NCI-H524 (cell line): ENCODE results near the gene EEF1AKMT3.

Experiments used
- DNase-seq, 2 experiments: peaks; one replicate each; lab custom pipeline; 2025; lab: John Stamatoyannopoulos, UW

Gene EEF1AKMT3

GRCh38 chr12:57735198-57735855 is 37.1 kb upstream of the EEF1AKMT3 start:
- DNase-seq = peak; percentile 79 to 89

GRCh38 chr12:57735952-57736740 is 36.3 kb upstream of the EEF1AKMT3 start:
- DNase-seq = peak; percentile 56 to 62

GRCh38 chr12:57736741-57737466 is 35.5 kb upstream of the EEF1AKMT3 start:
- DNase-seq = peak in 1 of 2 experiments; percentile 31

DNA sequence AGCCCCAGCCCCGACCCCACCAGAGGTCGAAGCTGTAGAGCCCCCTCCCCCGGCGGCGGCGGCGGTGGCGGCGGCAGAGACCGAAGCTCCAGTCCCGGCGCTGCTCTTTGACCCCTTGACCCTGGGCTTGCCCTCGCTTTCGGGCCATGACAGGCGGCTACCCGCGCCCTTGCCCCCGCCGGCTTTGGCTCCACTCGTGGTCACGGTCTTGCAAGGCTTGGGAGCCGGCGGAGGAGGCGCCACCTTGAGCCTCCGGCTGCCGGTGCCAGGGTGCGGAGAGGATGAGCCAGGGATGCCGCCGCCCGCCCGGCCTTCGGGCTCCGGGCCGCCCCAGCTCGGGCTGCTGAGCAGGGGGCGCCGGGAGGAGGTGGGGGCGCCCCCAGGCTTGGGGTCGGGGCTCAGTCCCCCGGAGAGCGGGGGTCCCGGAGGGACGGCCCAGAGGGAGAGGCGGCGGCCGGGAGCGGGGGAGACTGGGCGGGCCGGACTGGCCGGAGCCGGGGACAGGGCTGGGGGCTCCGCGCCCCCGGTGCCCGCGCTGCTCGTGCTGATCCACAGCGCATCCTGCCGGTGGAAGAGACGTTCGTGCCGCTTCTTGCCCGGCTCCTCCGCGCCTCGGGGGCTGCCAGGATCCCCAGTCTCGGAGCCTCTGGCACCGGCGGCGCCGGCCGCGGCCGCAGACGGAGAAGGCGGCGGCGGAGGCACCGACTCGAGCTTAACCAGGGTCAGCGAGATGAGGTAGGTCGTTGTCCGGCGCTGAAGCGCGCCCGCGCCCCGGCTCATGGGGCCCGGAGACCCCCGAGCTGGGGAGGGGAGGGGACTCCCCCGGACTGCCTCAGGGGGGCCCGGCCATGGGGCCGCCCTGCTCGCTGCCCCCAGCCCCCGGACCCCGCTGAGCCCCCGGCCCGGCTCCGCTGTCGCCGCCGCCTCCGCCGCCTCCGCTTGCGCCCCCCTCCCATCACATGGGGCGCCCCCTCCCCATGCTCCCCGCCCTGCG is 34.6 kb upstream of the EEF1AKMT3 start:
- peak in 1 of 2 experiments; percentile 44 for DNase-seq

GRCh38 chr12:57738661-57739237 is 33.7 kb upstream of the EEF1AKMT3 start, which contains the start of gene AGAP2:
AGAP2 (minus strand) TSS chr12:57738742; CDS start chr12:57738246, 496 bp downstream.
- peak; percentile 52 to 64 for DNase-seq

DNA sequence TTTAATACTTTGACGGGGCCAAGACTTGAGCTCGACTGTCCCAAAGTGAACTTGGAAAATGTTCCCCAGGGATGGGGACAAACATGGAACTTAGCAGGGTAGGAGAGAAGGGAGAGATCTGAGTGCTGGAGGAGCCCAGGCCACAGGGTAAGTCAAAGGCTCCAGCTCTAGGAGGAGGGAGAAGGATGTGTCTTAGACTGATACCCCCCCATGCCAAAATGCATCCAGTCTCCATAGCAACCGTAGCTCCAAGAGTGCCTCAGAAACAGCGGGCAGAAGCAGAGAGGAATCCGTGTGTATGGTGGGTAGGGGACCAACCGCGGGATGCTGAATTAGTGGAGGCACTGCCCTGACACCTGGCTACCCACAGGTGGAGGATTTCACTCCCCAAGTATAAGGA is 33.0 kb upstream of the EEF1AKMT3 start:
- peak; percentile 62 to 70 for DNase-seq

DNA sequence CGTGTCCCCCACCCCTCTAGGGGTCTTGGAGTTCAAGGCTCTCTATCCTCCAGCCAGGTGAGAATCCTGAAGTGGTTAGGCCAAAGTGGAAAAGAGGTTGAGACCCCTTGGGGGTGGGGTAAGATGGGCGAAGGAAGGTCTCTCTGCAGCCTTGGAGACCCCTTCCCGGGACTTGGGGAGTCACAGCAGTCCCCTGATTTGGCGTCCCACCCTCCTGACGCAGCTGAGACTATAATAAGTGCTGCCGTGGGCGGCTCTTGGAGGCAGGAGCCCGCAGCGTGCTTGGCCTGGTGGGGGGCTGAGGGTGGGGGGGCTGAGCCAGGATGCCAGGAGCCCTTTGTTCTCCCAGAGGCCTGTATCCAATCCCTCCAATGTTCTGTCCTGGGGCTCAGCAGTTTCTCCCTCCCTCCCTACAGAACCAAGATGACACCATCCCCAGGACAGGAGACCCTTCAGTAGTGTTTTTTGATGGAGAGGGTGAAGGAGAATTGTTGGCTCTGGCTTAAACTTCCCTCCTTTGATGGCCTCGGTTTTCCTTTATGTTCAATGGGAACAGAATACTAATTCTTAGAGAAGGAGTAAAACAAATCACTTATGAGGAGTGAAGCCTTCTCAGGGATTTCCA is 32.4 kb upstream of the EEF1AKMT3 start:
- no peak for DNase-seq

GRCh38 chr12:57740656-57741412 is 31.6 kb upstream of the EEF1AKMT3 start:
- DNase-seq = peak in 1 of 2 experiments; percentile 11

DNA sequence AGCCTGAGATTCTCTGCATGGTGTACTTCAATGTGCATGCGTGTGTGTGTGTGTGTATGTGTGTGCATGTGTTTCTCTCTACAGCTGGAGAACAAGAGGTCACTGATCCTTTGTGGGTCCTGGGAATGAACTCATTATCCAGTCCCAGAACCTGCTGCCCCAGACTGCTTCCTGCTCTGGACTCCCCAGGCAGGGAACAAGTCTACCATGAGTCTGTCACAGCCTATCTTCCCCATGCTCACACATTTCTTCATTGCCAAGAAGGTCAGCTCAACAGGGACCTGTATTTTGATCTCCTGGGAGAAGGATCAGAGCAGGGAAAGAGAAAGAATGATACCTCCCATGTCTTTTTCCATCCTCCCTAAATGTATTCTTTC is 31.0 kb upstream of the EEF1AKMT3 start:
- no peak for DNase-seq

- DNase-seq = peak in 1 of 2 experiments; percentile 15
Measured at GRCh38 chr12:57741844-57742738, 30.3 kb upstream of the EEF1AKMT3 start.

DNA sequence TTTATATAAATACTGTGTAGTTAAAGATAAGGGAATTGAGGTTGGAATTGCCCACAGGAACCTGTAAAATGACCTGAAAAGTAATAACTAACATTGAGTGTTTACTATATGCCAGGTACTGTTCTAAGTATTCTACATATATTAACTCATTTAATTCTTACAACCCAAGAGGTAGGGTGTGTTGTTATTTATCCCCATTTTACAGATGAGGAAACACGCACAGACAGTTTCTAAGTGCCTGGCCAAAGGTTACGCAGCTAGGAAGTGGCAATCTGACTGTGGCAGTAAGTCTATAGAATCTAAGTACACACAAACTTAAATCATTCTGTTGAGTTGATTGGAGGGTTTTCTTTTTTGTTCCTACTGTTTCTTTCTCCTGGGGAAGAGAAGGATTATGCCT is 28.6 kb upstream of the EEF1AKMT3 start:
- DNase-seq = no peak

DNA sequence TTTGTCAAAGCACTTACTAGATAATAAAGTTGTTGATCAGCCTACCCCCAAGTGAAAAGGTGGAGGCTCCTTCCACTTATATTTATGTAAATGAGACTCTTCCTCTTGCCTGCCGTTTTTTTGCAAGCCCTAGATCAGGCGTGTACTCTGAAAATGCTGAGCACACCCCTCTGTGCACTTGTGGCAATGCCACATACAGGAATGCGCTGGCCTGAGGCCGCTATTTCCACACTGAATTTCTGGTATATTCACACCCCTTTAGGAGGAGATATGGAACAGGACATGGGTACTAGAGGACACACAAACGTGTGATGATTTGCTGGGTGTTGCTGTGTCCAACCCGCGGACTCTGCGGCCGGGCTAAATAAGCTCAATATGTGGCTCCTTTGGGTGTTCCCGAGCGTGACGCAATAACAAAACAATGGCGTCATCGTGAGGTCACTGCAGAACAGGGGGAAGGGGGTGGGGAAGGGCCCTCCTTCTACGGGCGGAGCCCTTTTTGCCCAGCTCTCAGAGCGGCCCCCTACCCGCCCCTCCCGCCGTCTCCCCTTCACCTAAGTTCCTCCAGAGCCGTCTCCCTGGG is 28.1 kb upstream of the EEF1AKMT3 start:
- no peak for DNase-seq

DNA sequence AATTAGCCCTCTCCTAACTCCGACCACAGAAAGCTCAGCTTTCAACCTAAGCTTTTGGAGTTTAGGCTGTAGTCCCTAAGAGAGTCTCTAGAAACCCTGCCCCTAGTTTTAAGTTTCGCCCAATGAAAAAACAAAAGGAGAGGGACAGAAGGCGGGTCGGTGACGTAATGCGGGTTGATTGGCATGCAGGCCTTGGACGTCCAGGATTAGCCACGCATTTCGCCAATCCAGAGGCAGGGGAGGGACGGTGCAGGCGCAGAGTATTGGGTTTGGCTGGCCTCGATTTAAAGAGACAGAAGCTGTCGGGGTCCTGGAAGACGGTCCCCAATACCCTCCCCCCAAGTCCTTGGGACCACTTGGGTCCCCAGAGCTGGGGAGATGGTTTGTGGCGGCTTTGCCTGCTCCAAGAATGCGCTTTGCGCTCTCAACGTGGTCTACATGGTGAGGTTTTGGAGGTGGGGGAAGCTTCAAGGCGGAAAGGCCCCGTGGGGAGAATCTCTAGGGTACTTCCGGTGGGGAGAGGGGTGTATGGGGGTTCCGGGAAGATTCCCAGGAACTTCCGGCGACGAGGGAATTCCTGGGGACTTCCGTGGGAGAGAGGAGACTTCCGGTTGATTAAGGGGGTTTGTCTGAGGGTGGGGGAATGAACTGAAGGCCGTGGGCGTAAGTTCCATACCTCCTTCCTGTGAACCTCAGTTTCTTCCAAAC is 27.5 kb upstream of the EEF1AKMT3 start, which contains the start of gene TSPAN31:
Gene TSPAN31 (plus strand): TSS at position 263 of the 708 bp plus-strand sequence. CDS start 116 bp downstream, at position 379.
- DNase-seq = peak; percentile 93 to 98

DNA sequence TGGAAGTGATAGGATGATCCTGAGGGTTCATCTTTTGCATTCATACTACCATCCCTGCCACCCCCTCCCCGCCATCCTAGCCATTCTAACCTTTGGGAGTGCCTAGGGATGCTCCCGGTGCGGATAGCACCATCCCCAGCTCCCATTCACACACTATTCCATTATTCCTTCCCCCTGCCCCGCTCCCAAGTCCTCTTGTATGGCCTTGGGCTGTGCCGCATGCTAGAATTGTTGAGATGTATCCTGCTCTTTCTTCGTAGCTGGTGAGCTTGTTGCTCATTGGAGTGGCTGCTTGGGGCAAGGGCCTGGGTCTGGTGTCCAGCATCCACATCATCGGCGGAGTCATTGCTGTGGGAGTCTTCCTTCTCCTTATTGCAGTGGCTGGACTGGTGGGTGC is 26.9 kb upstream of the EEF1AKMT3 start:
- DNase-seq = peak in 1 of 2 experiments; percentile 37

GRCh38 chr12:57746025-57746424 is 26.4 kb upstream of the EEF1AKMT3 start:
- DNase-seq = no peak

DNA sequence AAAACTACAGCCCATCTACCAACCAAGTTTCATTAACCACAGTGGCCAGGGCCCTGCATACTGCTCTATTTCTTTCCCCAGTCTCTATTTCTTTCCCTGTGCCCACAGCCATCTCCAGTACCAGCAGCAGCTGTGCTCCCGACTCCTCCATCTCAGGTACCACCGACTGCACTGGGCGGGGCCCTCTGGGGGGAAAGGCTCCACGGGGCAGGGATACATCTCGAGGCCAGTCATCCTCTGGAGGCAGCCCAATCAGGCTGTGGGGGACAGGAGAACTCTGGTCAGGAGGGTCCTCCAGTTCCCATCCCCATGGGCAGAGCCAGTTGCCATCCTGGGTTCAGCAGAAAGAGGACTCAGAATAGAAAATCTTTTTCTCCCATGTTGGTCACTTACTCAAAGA is 23.4 kb upstream of the EEF1AKMT3 start:
- no peak for DNase-seq
